HL-60/S4 treated with phorbol 12-myristate 13-acetate at 8.2 ng/mL for 4 days and 3 days (cell line): ENCODE results near the gene PHTF2.
"Not testable (repeated sequence)": the region's sequence is repeated elsewhere in the genome, so short reads cannot be mapped to it uniquely, and the experiment has no call there.

Source experiments
- in situ Hi-C: fragments of 300-500 bp; cut with MboI; formaldehyde crosslinking; loops from 2 replicates; pipeline ENCODE4 v1.15.0; 2022; ENCODE audit warnings: low sequenced_read_pairs

PHTF2 gene

DNA sequence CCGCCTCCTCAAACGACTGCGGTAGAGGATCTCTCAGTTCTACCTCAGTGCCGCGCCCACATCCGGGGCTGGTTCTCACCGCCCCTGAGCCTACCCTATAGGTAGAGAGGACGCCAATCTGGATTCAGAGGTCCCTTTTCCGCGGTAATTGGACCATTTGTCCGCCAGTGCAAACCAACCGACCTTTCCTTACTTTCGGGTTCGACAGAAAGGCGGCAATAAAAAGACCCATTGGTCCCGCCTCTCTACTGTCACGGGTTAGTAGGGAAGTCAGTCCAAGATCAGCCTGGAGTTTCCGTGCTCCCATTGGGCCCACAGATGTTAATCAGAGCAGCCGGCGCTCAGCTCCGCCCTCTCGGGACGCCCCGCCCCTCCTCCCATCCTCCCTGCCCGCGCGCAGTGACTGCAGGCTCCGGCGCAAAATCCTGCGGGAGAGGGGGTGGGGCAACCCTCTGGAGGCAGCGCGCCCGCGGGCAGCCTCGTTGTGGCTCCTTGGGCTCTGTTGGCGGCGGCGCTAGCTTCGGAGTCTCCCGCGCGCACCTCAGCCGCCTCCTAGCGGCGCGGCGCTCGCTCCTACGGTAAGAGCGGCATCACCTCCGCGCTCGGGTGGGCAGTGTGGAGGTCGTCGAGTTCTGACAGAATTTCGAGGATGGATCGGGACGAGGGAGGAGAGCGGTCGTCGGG, at the start of gene PHTF2, which contains the start of gene TMEM60:
Gene PHTF2, plus strand, starts transcription at position 380 of the 684 bp plus-strand sequence.
Gene TMEM60, minus strand, starts transcription at position 41 of the 684 bp plus-strand sequence. CDS start 4,061 bp downstream, outside the sequence.
- in situ Hi-C loops = no loop called here

- in situ Hi-C loops = loop anchor here (10.0 kb wide), 1 partner anchor 87 kb away; no protein-coding TSS in a partner anchor
Measured at GRCh38 chr7:77752016-77752415, 46.6 kb upstream of the PHTF2 start.

GRCh38 chr7:77753173-77753572, 45.4 kb upstream of the PHTF2 start:
- in situ Hi-C loops = loop anchor here (10.0 kb wide), 1 partner anchor 88 kb away; no protein-coding TSS in a partner anchor

- in situ Hi-C loops = loop anchor here (10.0 kb wide), 1 partner anchor 93 kb away; no protein-coding TSS in a partner anchor
Measured at GRCh38 chr7:77757589-77757988, 41.0 kb upstream of the PHTF2 start.

DNA sequence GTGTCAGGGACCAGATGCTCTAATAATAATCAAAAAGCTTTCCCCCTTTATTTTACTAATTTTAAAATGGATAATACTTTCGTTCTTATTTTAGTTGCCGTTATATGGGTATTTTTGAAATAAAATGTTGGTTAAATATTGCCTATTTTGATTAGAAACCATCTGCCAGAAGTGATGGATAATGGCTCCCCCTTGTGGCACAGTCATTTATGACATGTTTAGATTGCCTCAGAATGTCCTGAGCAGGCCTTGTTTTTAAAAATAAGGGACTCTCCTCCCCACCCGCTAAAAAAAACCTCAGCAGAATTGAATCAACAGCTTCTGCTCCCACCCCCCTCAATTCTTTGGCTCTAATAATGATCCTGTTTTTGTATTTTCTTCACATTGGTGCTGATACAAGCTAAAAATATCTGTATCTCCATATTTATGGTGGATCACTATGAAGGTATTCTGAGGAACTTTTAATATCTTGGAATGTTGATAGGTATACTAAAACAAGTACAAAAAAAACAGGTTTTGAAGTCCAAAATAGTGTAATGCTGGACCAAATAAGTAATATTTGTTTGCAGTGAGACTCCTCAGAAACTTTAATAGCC, 39.2 kb upstream of the PHTF2 start:
- in situ Hi-C loops = loop anchor here (10.0 kb wide), 1 partner anchor 95 kb away; no protein-coding TSS in a partner anchor

DNA sequence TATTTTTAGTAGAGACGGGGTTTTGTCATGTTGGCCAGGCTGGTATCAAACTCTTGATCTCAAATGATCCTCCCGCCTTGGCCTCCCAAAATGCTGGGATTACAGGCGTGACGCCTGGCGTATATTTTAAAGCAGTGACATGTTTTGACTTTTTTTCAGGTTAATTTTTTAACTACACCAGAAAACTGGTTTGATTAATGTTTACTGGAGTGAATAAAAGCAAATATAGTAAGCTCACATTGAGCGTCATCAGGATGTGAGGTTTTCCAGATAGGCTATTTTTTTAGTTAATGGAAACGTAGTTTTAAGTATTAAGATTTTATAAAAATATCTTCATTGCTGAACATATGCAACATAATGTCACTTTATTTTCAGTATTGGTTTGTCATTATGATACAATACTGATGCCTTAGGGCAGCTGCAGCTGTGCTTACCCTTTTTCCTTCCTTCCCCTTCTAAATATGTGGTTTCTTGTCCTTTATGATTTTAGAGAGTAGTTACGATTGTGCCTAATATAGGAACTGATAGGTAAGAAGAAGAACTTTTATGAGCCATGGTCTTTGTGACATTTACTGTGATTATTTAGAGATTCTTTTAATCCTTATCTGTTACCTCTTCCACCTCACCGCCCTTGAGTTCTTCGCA, 37.6 kb upstream of the PHTF2 start:
- in situ Hi-C loops = no loop called here

DNA sequence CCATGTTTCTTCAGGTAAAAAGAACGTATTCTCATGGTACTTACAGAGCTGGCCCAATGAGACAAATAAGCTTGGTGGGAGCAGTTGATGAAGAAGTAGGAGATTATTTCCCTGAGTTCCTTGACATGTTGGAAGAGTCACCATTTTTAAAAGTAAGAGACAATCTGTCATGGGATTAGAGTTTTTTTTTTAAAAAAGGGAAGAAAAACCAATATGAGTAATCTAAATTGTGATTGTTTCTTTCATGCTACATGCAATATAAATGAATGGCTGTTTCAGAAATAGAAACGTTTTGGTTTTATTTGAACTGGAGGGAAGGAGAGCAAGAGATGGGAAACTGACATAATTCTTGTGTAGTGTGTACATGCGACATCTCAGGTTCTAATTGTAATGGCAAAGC, 33.1 kb upstream of the PHTF2 start:
- in situ Hi-C loops = no loop called here

- in situ Hi-C loops = no loop called here
Measured at GRCh38 chr7:77765906-77766800, 32.4 kb upstream of the PHTF2 start.

DNA sequence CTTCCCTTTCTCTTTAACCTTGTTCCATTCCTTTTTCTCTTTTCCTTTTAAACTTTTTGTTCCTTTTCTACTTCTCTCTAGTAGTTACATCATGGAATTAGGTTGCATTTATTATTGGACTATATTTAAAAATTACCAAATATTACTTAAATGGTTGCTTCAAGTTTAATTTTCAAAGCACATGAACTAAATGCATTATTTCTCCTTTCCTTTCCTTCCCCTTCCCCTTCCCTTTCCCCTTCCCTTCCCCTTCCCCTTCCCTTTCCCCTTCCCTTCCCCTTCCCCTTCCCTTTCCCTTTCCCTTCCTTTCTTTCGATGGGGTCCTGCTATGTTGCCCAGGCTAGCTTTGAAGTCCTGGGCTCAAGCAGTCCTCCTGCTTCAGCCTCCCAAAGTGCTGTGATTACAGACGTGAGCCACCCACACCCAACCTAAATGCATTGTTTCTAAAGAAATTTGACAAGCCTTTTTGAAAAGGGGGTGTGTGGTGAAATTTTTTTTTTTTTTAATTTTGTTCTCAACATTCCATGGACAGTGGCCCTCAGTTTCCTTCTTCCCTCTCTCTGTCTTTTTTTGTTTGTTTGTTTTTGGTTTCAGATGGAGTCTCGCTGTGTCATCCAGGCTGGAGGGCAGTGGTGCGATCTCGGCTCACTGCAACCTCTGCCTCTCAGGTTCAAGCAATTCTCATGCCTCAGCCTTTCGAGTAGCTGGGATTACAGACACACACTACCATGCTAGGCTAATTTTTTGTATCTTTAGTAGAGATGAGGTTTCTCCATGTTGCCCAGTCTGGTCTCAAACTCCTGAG, 31.6 kb upstream of the PHTF2 start:
- in situ Hi-C loops = no loop called here

- in situ Hi-C loops = no loop called here
Measured at GRCh38 chr7:77770316-77770715, 28.3 kb upstream of the PHTF2 start.

- in situ Hi-C loops = no loop called here
Measured at GRCh38 chr7:77771901-77772300, 26.7 kb upstream of the PHTF2 start.

DNA sequence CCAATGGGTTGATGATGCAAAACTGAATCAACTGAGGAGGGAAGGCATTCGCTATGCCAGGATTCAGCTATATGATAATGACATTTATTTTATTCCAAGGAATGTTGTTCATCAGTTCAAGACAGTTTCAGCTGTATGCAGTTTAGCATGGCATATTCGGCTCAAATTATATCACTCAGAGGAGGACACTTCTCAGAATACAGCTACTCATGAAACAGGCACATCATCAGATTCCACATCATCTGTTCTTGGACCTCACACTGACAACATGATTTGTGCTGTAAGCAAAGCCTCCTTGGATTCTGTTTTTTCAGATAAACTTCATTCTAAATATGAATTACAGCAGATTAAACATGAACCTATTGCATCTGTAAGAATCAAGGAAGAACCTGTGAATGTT, 20.0 kb upstream of the PHTF2 start:
- in situ Hi-C loops = no loop called here

DNA sequence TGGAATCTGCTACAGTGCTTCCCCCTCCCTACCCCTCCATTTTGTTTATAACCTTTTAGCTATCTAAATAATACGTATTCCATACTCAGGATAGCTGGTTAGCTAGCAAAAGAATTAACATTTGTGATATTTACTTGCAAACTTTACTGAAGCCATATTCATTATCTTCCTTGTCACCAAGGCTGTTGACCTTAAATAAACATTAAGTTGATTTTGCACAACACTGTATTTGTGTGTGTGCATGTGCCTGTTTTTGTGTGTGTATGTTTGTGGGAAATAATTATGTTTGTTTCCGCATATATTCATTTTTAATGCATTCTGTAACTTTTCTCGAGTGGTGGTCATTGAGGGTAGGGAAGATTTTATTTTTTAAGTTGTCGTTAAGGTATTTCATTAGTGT, 16.2 kb upstream of the PHTF2 start:
- in situ Hi-C loops = no loop called here

- in situ Hi-C loops = no loop called here
Measured at GRCh38 chr7:77783111-77783510, 15.5 kb upstream of the PHTF2 start.

DNA sequence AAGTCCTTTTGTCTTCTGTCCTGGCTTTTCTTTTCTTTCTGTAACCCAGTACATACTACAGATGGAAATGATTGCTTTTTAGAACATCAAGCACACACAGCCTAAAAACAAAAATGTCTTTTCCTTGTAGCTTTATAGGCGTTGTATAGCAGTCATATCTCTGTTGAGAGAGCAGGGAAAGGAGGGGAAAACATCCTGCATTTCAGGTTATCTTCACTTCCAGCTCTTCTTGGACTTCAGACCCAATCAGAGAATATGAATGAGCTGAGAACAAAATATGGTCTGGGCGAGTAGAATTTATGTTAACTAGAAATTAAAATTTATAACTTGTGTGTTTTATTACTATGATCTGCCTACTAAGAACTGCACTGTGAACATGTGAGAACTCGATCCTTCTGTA, 15.0 kb upstream of the PHTF2 start:
- in situ Hi-C loops = no loop called here

DNA sequence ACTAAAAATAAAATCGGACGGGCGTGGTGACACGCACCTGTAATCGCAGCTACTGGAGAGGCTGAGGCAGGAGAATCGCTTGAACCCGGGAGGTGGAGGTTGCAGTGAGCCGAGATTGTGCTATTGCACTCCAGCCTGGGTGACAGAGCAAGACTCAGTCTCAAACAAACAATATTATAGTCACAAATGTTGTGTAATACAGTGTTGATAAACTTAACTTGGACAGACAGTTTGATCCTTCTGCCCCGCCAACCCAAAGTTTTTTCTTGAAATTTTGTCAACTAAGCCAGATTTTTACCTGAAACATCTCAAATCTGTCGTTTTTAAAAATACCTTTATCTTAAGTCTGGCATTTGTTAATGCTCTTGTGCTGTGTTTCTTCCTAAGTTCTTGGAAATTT, 14.1 kb upstream of the PHTF2 start:
- in situ Hi-C loops = not testable (repeated sequence)

- in situ Hi-C loops = no loop called here
Measured at GRCh38 chr7:77786018-77786417, 12.6 kb upstream of the PHTF2 start.

DNA sequence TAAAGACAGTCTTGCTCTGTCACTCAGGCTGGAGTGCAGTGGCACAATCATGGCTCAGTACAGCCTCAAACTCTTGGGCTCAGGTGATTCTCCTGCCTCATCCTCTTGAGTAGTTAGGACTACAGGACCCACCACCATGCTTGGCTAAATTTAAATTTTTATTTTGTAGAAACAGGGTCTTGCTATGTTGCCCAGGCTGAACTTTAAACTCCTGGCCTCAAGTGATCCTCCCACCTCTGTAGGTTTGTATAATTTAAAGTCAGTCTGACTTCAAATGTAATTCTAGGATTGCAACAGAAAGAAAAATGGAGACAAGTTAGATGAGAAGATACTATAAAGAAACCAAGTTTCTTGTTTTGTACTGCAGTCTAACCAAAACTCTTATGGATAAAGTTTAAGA, 11.8 kb upstream of the PHTF2 start:
- in situ Hi-C loops = no loop called here

- in situ Hi-C loops = no loop called here
Measured at GRCh38 chr7:77788327-77788902, 10.2 kb upstream of the PHTF2 start.

GRCh38 chr7:77791336-77791735, 7.2 kb upstream of the PHTF2 start:
- in situ Hi-C loops = no loop called here
